Thyroid gland (tissue), 4 donors: Measurements from ENCODE around the gene HAPLN1.

Experiments
- POLR2A ChIP-seq, 2 donors: fragments of 450-650 bp; IDR thresholded peaks; one replicate each; pipeline ENCODE4 v1.6.1; 2017; ENCODE audit warnings: antibody characterized with exemption in 2 of 2, mild to moderate bottlenecking in 2 of 2, moderate library complexity in 1 of 2
- TF ChIP-seq, protein P1 (sequence below), 6 experiments: fragments of 200-600 bp in 3 of 6; fragments of 450-650 bp in 3 of 6; sonication (generic) in 3 of 6; IDR thresholded peaks; one replicate each; pipeline ENCODE4 v1.5.1; 2016 to 2019; ENCODE audit warnings: antibody characterized with exemption in 6 of 6, mild to moderate bottlenecking in 2 of 6, inconsistent platforms in 1 of 6, moderate library complexity in 1 of 6

DNA sequence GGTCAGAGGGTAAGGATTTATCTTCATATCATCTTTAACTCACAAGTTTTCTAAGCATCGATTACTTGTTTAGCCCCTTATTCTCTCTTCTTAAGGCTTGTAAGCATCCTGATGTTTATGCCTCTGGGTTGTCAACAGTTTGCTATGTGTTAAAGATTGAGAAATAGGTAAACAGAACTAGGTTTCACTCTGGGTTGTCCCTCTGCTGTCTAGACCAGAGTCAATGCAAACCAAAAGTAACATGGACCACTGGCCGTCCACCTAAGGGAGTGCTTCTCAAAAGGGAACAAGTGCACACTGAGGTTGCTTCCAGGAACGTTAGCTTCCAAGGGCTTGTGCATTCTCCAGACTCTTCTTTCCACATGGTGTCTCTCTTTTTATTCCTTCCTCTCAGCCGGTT, 39.9 kb upstream of the HAPLN1 start:
- TF ChIP-seq, protein P1, sequence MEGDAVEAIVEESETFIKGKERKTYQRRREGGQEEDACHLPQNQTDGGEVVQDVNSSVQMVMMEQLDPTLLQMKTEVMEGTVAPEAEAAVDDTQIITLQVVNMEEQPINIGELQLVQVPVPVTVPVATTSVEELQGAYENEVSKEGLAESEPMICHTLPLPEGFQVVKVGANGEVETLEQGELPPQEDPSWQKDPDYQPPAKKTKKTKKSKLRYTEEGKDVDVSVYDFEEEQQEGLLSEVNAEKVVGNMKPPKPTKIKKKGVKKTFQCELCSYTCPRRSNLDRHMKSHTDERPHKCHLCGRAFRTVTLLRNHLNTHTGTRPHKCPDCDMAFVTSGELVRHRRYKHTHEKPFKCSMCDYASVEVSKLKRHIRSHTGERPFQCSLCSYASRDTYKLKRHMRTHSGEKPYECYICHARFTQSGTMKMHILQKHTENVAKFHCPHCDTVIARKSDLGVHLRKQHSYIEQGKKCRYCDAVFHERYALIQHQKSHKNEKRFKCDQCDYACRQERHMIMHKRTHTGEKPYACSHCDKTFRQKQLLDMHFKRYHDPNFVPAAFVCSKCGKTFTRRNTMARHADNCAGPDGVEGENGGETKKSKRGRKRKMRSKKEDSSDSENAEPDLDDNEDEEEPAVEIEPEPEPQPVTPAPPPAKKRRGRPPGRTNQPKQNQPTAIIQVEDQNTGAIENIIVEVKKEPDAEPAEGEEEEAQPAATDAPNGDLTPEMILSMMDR (IDR thresholded peaks at IDR 0.05) = no peak
- TF ChIP-seq POLR2A (IDR thresholded peaks at IDR 0.05) = no peak
